ENCODE results near the gene FUOM.

GRCh38 chr10:133396035-133396624, 38.3 kb upstream of the FUOM start:
- TF ChIP-seq CTCF (IDR thresholded peaks at IDR 0.05; ENCODE audit: extremely low read depth in 1 of 2, insufficient read depth in 1 of 2, low read depth in 1 of 2, low read length in 2 of 2) (no peak), POLR2A (IDR thresholded peaks at IDR 0.05; ENCODE audit: low read depth, low read length) (no peak), EZH2 (IDR thresholded peaks at IDR 0.05; ENCODE audit: borderline replicate concordance, low read depth, low read length, severe bottlenecking) (no peak), POLR2AphosphoS5 (IDR thresholded peaks at IDR 0.05; ENCODE audit: insufficient read depth, low read depth, low read length) (no peak), MAX (IDR thresholded peaks at IDR 0.05; ENCODE audit: insufficient read depth, insufficient read length) (no peak)

All from endothelial cell of umbilical vein (primary cell).